NCI-H510A (cell line): ENCODE measurements around the gene TMEM202.
"Not testable (repeated sequence)": the region's sequence is repeated elsewhere in the genome, so short reads cannot be mapped to it uniquely, and the experiment has no call there.

ENCODE experiments used
- DNase-seq: peaks from one replicate; lab custom pipeline; 2025; lab: John Stamatoyannopoulos, UW

Gene TMEM202, protein sequence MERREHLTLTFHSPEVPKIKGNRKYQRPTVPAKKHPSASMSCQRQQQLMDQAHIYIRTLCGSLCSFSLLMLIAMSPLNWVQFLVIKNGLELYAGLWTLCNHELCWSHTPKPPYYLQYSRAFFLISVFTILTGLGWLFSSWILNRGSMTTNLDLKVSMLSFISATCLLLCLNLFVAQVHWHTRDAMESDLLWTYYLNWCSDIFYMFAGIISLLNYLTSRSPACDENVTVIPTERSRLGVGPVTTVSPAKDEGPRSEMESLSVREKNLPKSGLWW

DNA sequence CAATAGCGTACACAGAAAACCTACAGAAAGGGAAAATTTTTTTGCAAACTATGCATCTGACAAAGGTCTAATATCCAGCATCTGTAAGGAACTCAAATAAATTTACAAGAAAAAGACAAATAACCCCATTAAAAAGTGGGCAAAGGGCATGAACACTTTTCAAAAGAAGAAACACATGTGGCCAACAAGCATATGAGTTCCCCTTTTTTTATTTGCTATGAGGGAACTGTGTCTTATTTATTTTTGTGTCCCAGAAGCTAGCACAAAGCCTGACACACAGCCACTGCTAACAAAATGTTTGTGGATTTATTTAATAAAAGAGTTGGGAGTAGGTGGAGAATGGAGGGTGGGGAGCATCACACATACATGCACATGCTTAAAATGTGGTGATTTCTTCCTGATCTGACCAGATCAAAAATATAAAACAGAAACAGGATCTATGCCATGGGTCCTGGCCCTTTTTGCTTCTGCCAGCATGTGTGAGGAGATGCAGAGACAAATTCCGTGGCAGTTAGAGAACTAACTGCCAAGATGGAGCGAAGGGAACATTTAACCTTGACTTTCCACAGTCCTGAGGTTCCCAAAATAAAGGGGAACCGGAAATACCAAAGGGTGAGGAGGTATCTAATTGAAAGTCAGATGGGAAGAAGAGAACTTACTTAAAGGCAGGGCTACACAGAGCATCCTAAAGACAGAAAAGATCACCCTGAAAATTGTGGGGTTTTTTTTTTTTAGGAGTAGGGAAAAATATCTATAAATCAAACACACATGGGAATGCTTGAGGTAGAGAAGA is at the start of gene TMEM202:
Gene TMEM202, plus strand, starts transcription at position 510 of the 793 bp plus-strand sequence. Its CDS starts 22 bp downstream, at position 532.
- DNase-seq, result no peak

DNA sequence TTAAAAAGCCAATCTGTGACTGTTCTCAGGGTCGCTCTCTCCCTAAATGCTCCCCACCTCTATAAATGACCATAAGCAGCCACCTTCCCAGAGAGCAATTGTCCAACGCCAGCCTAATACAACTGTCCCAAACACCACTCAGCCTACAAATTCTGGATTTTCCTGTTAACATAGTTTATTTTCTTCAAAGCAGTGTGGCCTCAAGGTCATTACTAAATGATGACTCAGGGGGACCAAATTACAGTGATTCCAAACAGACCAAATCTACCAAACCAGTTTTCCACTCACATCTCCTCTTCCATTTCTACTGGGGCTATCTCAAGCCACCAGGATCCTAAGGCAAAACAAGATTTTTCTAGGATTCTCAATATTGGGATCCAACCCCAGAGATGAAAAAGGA is 44.8 kb upstream of the TMEM202 start:
- no peak for DNase-seq

DNA sequence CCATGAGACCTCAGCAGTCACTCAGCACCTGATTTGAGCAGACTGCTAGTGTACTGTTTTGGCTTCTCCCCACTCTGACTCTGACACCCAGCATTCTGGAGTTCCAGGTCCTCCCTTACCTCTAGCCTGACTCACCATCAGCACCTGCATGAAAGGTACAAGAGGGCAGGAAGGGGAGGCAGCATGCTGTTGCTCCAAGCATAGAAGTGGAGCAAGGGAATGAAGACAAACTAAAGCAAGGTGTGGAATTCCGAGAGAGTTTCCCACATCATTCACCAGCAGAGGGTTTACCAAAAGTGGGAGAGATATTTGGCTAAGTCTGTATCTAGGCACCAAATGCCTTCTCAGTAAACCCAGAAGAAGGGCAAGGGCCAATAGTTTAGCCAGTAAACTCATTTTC is 43.6 kb upstream of the TMEM202 start:
- DNase-seq, result no peak

DNA sequence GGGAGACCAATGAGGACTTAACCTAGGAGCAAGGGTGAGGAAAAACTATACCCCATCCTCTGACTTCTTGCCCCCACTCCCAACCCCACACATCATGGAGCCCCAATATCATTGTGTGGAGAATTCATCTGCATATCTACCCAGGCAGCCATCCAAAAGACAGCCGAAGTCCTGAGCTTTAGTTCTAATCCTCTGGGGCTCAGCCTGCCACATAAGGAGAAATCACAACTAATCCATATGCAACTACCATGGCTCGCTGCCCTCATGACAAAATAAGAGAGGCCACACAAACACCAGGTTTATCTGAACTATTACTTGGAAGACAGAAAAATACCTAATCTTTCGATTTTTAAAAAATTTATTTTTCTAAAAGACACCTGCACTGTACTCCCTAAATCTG is 40.0 kb upstream of the TMEM202 start:
- no peak for DNase-seq

DNA sequence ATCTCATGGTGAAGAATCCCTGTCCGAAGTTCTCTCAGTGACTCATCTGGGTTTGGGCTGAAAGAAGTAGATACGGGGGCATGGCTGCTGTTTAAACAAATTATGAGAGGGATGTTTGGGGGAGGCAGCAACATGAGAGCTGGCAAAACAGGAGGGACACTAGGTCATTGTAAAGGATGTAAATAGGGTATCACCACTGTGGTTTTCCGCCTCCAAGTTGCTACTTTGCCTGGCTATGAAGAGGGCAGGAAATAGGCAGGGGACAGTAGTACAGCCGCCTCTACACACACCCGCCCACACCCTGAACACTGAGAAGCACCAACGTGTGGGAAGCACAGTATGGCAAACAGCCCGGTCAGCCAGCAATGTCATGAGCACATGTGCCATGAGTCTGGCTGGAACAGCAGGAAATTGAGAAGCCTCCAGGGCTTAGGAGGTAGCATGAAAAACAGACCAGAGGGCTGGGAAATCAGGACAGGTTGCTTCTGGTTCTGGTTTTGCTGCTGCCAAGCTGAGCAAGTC is 39.4 kb upstream of the TMEM202 start:
- DNase-seq, result no peak

DNA sequence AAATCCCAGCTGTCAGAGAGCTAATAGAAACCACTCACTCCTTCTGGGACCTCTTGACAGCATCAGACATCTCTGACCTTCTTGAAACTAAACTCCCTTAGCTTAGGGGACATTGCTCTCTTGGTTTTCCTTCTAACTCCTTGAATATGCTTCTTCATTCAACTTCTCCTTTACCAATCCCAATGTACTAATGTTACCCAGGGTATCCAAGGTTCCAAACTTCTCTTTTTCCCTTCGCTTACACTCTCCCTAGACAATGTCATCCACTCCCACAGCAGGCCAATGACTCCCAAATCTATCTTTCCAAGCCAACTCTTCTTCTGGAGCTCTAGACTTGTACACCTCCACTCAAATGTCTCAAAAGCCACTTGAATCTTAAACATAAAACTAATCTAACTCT is 36.9 kb upstream of the TMEM202 start:
- no peak for DNase-seq

DNA sequence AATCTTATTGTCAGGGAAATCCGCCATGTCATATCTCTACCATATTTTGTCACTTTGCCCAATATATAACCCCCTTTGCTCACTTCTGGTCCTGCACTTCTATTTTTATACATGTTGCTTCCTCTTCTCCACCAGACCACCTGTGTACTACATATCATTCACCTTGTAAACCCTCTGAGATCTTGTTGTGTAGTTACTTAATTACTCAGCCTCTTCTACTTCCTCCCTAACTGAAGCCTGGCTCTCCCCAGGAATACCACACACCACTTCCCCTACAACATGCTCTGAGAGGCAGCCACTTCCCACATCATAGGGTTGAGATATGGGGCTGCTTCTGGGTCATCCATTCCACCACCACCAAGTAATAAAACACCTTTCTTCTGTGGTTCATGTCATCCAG is 32.3 kb upstream of the TMEM202 start:
- DNase-seq, result no peak

DNA sequence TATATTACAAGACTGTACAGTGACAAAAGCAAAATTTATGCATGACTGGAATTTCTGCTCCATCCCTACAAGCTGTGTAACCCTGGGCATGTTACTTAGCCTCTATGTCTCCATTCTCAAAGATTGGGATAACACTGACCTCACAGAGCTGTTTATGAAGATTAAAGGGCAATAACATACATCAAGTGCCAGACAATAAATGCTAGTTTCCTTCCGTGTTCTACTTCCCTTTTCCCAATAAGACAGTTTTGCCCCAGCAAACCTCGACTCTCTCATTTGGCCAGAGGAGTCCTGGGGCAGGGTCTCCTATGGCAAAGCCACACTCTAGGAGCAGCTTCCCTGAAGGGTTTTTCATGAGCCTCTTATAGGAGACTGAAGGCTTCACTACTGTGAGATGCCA is 29.8 kb upstream of the TMEM202 start:
- no peak for DNase-seq

DNA sequence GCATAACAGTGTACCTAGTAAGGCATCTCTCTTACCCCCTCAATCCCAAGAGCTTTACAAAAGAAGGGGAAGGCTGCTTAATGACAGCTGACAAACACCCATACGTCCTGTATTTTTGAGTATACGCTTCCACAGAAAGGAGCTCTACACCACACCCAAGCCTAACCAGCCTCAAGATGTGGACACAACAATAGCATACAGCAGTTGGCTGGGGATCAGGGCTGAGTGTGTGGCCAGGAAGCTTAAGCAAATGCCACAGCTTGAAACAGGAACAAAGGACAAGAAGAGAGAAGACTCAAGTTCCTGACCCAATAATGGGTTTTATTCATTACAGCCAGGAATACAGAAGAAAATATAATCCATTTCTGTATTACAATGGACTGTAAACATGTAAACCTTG is 29.2 kb upstream of the TMEM202 start:
- DNase-seq, result no peak

DNA sequence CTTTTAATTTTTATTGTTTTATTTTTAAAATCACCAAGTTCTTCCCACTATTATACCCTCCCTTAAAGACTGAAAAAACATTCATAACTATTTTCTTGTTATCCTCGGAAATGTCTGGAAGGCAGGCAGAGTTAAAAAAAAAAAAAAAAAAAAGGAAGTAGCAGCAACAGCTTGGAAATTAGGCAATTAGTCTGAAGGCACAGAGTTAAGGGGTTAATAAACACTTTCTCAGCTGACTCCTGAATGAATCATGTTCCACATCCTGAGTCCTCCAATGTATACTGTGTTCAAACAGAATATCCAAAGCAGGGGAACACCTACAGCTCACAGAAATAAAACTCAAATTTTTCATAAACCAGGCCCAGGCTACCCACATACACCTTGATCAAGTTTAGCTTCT is 28.1 kb upstream of the TMEM202 start:
- no peak for DNase-seq

DNA sequence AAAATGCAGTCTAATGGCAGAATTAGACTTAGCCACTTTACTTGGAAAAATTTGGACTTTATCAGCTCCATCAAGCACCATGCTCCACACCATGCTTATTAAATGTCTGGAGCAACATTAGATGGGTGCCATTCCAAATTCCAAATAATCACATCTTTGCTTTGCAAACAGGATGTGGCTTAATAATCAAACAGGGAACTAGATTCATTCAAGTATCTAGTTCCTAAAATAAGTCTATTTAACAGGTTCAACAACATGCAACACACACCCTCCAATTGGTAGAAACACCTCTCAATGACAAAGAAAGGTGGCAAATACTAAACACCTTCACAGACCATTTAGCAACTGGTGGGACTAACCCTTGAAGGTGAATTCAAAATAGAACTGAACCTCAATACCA is 25.7 kb upstream of the TMEM202 start:
- no peak for DNase-seq

DNA sequence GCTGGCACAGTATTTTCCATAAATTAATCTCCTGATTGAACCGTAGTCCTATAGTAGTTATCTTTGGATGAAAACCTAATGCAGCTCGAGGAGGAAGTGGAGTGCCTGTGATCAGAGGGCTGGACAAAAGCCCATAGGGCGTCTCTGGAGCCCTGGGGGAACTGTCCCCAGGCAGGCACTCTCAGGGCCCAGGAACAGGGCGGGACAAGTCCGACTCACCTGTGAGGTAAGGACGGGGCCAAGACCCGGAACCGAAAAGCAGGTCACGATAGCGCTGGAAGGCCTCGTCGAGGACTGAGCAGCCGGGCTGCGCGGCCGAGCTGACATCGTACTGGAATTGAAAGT is 22.6 kb upstream of the TMEM202 start:
- DNase-seq, result peak; percentile 14

DNA sequence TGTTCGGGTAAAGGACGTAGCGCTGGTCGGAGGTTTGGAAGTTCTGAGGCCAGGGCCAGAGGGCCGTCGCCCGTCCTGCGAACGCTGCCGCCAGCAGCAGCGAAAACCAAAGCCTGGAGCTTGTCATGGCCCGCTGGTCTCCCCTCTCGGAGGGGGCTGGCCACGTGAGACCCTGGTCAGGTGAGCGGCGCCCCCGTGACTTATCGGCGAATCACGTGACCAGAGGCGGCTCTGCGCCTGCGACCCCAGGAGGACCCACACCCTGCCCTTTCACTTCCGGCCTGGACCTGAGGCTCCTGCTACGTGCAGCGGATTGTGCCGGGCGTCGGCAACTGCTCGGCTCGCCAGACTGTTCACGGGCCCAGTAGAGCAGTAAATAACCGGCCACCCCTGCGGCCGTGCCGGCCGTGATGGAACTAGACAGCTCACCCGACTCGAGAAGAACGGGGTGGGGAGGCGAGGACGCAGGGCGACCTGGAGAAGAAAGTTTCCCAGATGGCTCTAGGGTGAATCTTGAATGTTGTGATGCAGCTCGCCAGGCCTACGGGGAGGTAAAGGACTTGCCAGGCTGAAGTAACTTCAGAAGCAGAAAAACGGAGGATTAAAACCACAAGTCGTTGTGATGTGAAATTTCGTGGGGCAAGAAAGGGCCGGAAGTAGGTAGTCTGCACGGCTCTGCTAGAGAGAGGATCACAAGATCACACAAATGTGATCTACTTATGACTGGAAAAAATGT is 22.1 kb upstream of the TMEM202 start, which contains the start of gene HEXA:
Gene HEXA, minus strand, starts transcription at position 169 of the 736 bp plus-strand sequence. Its CDS starts 42 bp downstream, at position 127.
- peak; percentile 77 for DNase-seq

DNA sequence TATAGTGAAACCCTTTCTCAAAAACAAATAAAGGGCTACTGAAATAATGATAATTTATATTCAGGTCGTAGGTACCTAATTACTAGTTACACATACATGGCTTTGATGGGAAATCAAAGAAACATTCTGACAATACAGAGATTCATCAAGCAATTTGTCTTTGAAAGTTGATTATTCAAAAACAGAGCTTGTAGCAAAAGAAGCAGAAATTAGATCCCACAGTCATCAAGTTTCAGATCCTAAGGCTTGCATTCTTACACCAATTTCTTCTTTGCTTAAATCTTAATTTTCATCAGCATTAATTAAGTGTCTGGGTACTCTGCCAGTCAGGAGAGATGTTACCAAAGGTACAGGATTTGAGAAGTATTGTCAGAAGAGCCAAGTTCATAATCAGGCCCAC is 20.8 kb upstream of the TMEM202 start:
- no peak for DNase-seq

DNA sequence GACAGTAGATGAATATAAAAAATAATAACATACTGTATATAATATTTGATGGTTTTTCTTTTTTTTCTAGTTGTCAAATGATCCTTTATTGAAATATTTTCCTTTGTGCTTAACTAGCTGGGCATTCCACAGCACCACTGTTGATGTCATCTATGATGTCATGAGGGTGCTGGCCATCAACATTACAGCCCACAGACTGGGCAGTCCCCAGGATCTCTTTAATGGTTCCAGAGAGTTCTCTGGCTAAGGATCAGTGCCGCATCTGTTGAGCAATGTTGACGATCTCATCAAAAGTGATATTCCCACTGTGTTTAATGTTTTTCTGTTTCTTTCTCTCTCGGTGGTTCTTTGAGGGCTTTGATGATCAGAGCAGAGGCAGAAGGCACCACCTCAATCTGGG is 19.0 kb upstream of the TMEM202 start:
- not testable (repeated sequence) for DNase-seq

DNA sequence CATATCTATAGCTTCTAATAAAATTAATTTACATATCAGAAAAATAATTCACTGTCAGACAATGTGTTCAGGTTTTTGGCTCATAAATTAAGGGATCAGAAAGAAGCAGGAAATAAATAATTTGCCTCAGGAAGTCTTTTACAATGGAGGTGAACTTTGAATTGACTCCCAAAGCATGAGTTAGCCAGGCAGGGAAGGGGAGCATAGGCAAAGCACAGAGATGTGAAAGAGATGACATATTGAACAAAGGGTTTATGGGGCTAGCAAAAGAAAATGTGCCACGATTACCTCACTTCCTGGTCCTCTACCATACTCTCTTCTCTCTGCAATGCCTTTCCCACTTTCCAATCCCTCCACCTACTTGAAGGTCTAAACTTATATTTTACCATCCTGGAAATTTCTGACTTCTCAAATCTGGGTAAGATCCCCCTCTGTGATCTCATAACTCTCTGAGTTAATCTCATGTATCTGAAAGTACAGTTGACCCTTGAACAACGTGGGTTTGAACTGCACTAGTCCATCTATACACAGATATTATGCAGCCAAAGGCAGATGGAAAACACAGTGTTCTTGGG is 18.2 kb upstream of the TMEM202 start:
- DNase-seq, result no peak

DNA sequence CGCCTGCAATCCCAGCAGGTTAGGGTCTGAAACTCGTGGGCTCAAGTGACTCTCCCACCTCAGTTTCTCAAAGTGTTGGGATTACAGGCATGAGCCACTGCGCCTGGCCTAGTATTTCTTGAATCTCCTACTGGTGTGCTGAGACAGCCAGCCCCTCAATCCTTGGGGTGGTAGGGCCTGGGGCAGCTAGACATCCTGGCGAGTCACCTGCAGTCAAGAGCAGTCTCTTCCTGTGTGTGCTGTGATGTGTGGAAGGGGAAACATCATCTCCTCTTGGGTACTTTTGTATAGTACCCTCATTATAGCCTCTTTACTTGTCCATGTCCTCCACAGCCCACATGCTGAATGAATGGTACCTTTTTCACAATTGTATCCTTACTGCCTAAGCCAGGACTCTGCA is 17.4 kb upstream of the TMEM202 start:
- DNase-seq, result no peak

DNA sequence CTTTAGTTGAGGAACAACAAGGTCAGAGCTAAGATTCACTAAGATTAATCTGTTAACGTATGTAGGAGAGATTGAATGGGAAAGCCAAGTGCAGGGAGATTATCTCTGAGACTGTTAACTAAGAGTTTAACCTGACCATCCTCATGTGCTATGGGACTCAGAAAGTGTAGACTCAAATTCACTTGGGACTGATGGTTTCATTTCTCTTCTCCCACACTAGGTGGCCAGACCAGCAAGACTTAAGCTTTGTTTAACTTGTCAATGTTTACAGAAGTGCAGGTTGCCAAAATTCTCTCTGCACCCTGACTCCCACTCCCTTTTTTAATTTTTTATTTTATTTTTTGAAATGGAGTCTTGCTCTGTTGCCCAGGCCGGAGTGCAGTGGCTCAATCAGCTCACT is 16.0 kb upstream of the TMEM202 start:
- no peak for DNase-seq

DNA sequence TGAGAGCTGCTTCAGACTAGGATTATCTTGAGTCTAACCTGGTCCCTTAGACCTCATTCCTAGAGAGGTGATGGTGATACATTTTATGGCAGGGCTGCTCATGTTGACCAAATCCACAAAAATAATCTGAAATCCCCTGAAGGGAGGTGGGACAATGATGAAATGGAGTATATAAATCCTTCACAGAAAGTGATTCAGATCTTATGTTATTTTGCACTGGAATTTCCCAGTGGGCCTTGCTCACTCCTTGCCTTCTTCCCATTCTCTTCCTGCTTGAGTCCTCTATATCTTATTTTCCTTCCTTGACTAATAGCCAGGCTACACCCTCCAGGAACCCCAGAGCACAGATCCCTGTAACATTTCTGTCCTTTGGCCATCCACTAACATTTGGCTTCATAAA is 10.4 kb upstream of the TMEM202 start:
- DNase-seq, result no peak

DNA sequence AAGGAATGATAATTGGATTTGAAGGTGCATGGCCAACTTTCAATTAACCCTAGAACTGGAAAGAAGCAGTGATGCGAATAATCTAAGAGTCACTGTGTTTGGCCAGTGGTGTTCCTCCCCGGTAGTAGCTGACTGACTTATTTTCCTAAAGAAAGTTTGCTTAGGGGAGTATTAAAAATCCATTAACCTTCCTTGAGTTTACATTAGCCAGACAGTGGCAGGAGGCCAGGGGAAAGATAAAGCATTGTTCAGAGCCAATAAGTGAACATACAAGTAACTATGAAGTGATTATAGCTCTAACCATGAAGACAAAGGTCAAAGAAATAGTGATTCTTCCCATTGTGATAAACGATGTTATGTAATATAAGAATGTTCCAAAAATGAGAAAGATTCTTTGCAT is 8.9 kb upstream of the TMEM202 start:
- DNase-seq, result no peak

DNA sequence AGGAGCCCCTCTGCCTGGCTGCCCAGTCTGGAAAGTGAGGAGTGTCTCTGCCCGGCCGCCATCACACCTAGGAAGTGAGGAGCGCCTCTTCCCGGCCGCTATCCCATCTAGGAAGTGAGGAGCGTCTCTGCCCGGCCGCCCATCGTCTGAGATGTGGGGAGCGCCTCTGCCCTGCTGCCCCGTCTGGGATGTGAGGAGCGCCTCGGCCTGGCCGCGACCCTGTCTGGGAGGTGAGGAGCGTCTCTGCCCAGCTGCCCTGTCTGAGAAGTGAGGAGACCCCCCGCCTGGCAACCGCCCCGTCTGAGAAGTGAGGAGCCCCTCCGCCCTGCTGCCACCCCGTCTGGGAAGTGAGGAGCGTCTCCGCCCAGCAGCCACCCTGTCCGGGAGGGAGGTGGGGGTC is 1.8 kb upstream of the TMEM202 start:
- DNase-seq, result not testable (repeated sequence)

DNA sequence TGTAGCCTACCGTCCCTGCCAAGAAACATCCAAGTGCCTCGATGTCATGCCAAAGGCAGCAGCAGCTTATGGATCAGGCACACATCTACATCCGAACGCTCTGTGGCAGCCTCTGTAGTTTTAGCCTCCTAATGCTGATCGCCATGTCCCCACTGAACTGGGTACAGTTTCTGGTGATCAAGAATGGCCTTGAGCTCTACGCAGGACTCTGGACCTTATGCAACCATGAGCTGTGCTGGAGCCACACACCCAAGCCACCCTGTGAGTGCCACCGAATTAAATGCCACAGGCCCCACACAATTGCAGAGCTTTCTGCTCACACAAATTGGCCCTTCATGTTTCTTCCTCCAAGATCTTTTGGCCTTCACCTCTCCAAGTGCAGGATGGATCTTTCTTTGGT is 543 bp downstream of the TMEM202 start:
- DNase-seq, result no peak
